Activated naive CD4-positive, alpha-beta T cell treated with anti-CD3 and anti-CD28 coated beads, Interleukin-2, amount 10 ng/mL, durations not matched to agents 7 days and 5 days (primary cell): ENCODE data around the gene ANKRD29.

Source experiments
- CTCF ChIA-PET: fragments of 350-600 bp; sonication (Branson Sonifier 250); formaldehyde crosslinking; loops from one replicate; lab custom pipeline; 2021; ENCODE audit warnings: antibody characterized with exemption; lab: Charles Lee
- DNase-seq: peaks from one replicate; pipeline ENCODE4 v3.0.0-alpha.2; 2020
- H3K27ac Mint-ChIP-seq: one replicate; pipeline ENCODE4 v1.8.0; 2021; ENCODE audit warnings: mild to moderate bottlenecking, moderate library complexity, mixed read lengths
- H3K27me3 Mint-ChIP-seq: one replicate; pipeline ENCODE4 v1.8.0; 2021; ENCODE audit warnings: mild to moderate bottlenecking, mixed read lengths
- H3K36me3 Mint-ChIP-seq: one replicate; pipeline ENCODE4 v1.8.0; 2021; ENCODE audit warnings: mixed read lengths
- H3K4me1 Mint-ChIP-seq: one replicate; pipeline ENCODE4 v1.8.0; 2021; ENCODE audit warnings: mixed read lengths
- H3K4me3 Mint-ChIP-seq: one replicate; pipeline ENCODE4 v1.8.0; 2021; ENCODE audit warnings: mild to moderate bottlenecking, moderate library complexity, mixed read lengths
- H3K9me3 Mint-ChIP-seq: one replicate; pipeline ENCODE4 v1.8.0; 2021; ENCODE audit warnings: mixed read lengths

The ANKRD29 gene

GRCh38 chr18:23608211-23608610, 54.5 kb downstream of the ANKRD29 start:
- peaks cover 17% of the 10 kb centered on the region for H3K27me3 Mint-ChIP-seq
- DNase-seq: no peak
- CTCF ChIA-PET: no interaction called here
- no peak overlapping the region for H3K27ac Mint-ChIP-seq
- H3K4me3 Mint-ChIP-seq: no peak overlapping the region
- H3K4me1 Mint-ChIP-seq: no peaks in the 10 kb centered on the region
- H3K36me3 Mint-ChIP-seq: no peaks in the 10 kb centered on the region
- H3K9me3 Mint-ChIP-seq: no peaks in the 10 kb centered on the region

DNA sequence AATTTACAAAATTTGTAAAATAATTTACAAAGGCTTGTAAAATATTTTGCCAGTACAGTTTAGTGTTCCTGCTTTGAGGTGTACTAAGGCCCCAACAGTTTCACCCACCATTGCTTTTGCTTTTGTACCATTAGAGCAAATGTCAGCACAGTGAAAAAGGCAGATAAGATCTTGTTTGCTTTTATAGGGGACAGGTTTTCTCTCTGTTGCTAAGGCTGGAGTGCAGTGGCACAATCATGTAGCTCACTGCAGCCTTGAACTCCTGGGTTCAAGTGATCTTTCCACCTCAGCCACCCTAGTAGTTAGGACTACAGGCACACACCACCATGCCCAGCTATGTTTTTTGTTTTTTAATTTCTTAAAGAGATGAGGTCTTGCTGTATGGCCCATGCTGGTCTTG, 56.8 kb downstream of the ANKRD29 start:
- Mint-ChIP-seq H3K27ac (no peak overlapping the region), H3K4me3 (no peak overlapping the region), H3K9me3 (no peaks in the 10 kb centered on the region), H3K4me1 (no peaks in the 10 kb centered on the region), H3K27me3 (peaks cover 28% of the 10 kb centered on the region), H3K36me3 (no peaks in the 10 kb centered on the region)
- no peak for DNase-seq
- CTCF ChIA-PET: interaction anchor here (1.5 kb wide), 1 partner anchor 97 kb away, joined by 3 read pairs; no protein-coding TSS in a partner anchor

DNA sequence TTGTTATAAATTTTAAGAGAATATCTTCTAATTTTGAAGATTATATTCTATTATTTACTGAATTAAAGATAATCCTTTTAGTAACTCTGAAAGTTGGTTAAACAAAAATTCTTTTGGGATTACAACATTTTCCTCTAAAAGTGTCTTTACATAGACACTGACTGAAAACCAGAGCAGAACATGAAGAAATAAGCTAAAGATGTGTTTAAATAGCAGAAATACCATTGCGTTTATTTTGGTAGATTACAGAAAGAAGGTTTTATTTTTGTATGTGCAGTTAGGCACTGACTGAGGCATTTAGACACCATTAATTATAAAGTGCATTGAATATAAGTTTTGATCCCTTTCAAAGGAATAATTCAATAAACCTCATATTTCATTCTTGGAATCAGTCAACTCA, 62.9 kb downstream of the ANKRD29 start:
- CTCF ChIA-PET: no interaction called here

DNA sequence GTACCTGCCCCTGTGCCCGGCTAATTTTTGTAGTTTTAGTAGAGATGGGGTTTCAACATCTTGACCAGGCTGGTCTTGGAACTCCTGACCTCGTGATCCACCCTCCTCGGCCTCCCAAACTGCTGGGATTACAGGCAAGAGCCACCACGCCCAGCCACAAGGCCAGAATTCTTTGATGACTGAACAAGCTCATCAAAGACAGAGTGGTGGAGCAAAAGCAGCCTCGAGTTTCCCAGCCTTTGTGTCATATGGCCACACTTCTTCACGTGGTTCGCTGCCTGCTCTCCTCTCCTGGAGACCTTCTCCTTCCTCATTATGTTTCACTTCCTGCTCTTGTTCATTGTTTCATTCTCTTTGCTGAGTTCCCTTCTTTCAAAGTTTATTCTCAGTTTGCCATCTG, 66.5 kb downstream of the ANKRD29 start:
- Mint-ChIP-seq H3K9me3 (no peaks in the 10 kb centered on the region), H3K36me3 (no peaks in the 10 kb centered on the region), H3K4me3 (no peak overlapping the region), H3K27me3 (peaks cover 27% of the 10 kb centered on the region), H3K4me1 (peaks cover 6% of the 10 kb centered on the region), H3K27ac (no peak overlapping the region)
- DNase-seq: no peak
- CTCF ChIA-PET: interaction anchor here (1.5 kb wide), 1 partner anchor 107 kb away, joined by 4 read pairs; no protein-coding TSS in a partner anchor

More for the DNA sequence above, 62.9 kb downstream of the ANKRD29 start:
- Mint-ChIP-seq H3K27ac (no peak overlapping the region), H3K4me1 (peaks cover 6% of the 10 kb centered on the region), H3K27me3 (peaks cover 27% of the 10 kb centered on the region), H3K4me3 (no peak overlapping the region), H3K36me3 (no peaks in the 10 kb centered on the region), H3K9me3 (no peaks in the 10 kb centered on the region)
- no peak for DNase-seq

GRCh38 chr18:23595591-23595990, 67.1 kb downstream of the ANKRD29 start:
- CTCF ChIA-PET: no interaction called here
- DNase-seq: no peak
- H3K9me3 Mint-ChIP-seq: no peaks in the 10 kb centered on the region
- peaks cover 6% of the 10 kb centered on the region for H3K4me1 Mint-ChIP-seq
- no peak overlapping the region for H3K4me3 Mint-ChIP-seq
- no peaks in the 10 kb centered on the region for H3K36me3 Mint-ChIP-seq
- H3K27me3 Mint-ChIP-seq: peaks cover 25% of the 10 kb centered on the region
- H3K27ac Mint-ChIP-seq: no peak overlapping the region

- no peak overlapping the region for H3K4me3 Mint-ChIP-seq
- CTCF ChIA-PET: no interaction called here
- H3K36me3 Mint-ChIP-seq: no peaks in the 10 kb centered on the region
- H3K4me1 Mint-ChIP-seq: peaks cover 6% of the 10 kb centered on the region
- H3K9me3 Mint-ChIP-seq: no peaks in the 10 kb centered on the region
- peaks cover 40% of the 10 kb centered on the region for H3K27me3 Mint-ChIP-seq
- no peak for DNase-seq
- H3K27ac Mint-ChIP-seq: no peak overlapping the region
Observed at GRCh38 chr18:23593720-23594119, 69.0 kb downstream of the ANKRD29 start.

GRCh38 chr18:23592911-23593310, 69.8 kb downstream of the ANKRD29 start:
- DNase-seq: no peak
- H3K27ac Mint-ChIP-seq: no peak overlapping the region
- CTCF ChIA-PET: no interaction called here
- no peaks in the 10 kb centered on the region for H3K36me3 Mint-ChIP-seq
- peaks cover 38% of the 10 kb centered on the region for H3K27me3 Mint-ChIP-seq
- H3K4me1 Mint-ChIP-seq: peaks cover 6% of the 10 kb centered on the region
- no peaks in the 10 kb centered on the region for H3K9me3 Mint-ChIP-seq
- H3K4me3 Mint-ChIP-seq: no peak overlapping the region

DNA sequence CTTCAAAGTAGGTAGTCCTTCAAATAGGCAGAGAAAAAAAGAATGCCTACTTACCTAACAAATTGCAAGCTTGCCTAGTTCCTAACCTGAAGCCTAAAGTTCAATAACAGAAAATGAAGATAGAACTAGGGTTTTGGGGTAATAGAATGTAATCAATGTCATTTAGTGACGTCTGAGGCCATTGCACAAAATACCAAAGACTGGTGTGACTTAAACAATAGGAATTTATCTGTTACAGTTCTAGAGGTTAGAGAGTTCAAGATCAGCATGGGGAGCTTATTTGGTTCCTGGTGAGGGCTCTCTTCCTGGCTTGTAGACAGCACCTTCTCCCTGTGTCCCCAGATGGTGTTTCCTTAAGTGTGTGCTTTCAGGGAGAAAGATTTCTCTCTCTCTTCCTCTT, 71.7 kb downstream of the ANKRD29 start:
- Mint-ChIP-seq H3K4me3 (no peak overlapping the region), H3K36me3 (no peaks in the 10 kb centered on the region), H3K4me1 (peaks cover 7% of the 10 kb centered on the region), H3K27ac (no peak overlapping the region), H3K9me3 (no peaks in the 10 kb centered on the region), H3K27me3 (peaks cover 46% of the 10 kb centered on the region)
- CTCF ChIA-PET: interaction anchor here (4.8 kb wide), 1 partner anchor 75 kb away, joined by 20 read pairs; no protein-coding TSS in a partner anchor
- no peak for DNase-seq

GRCh38 chr18:23588836-23589560, 73.7 kb downstream of the ANKRD29 start:
- peaks cover 46% of the 10 kb centered on the region for H3K27me3 Mint-ChIP-seq
- H3K36me3 Mint-ChIP-seq: peaks cover 8% of the 10 kb centered on the region
- no peak for DNase-seq
- CTCF ChIA-PET: interaction anchor here (0.8 to 4.8 kb wide), 5 partner anchors 49 to 789 kb away, joined by 3 to 20 read pairs (median 9); no protein-coding TSS in a partner anchor
- no peak overlapping the region for H3K4me3 Mint-ChIP-seq
- H3K9me3 Mint-ChIP-seq: no peaks in the 10 kb centered on the region
- H3K4me1 Mint-ChIP-seq: peaks cover 22% of the 10 kb centered on the region
- no peak overlapping the region for H3K27ac Mint-ChIP-seq

- DNase-seq: peak; percentile 24
- Mint-ChIP-seq H3K4me3 (peak overlapping the region; percentile 93), H3K27me3 (peaks cover 38% of the 10 kb centered on the region), H3K36me3 (peaks cover 19% of the 10 kb centered on the region), H3K27ac (peak overlapping the region; percentile 97), H3K4me1 (peaks cover 35% of the 10 kb centered on the region), H3K9me3 (no peaks in the 10 kb centered on the region)
- CTCF ChIA-PET: interaction anchor here (1.0 to 4.8 kb wide), 6 partner anchors 47 to 225 kb away, joined by 3 to 20 read pairs (median 8); no protein-coding TSS in a partner anchor
Observed at GRCh38 chr18:23587220-23587642, 75.5 kb downstream of the ANKRD29 start.

- Mint-ChIP-seq H3K4me1 (peaks cover 42% of the 10 kb centered on the region), H3K27me3 (peaks cover 32% of the 10 kb centered on the region), H3K9me3 (no peaks in the 10 kb centered on the region), H3K27ac (peak within 1 kb of the TSS; percentile 97), H3K4me3 (peak within 1 kb of the TSS; percentile 93), H3K36me3 (peaks cover 26% of the 10 kb centered on the region)
- CTCF ChIA-PET: interaction anchor here (0.9 to 4.8 kb wide), 6 partner anchors 47 to 225 kb away, joined by 3 to 20 read pairs (median 8); no protein-coding TSS in a partner anchor
- DNase-seq: peak; percentile 95
Observed at GRCh38 chr18:23586249-23587196, 76.2 kb downstream of the ANKRD29 start, which contains the start of gene NPC1. Gene NPC1 (minus strand): TSS chr18:23586506. CDS start chr18:23586343, 163 bp downstream.

GRCh38 chr18:23585897-23586248, 76.8 kb downstream of the ANKRD29 start:
- Mint-ChIP-seq H3K4me3 (peak overlapping the region; percentile 93), H3K9me3 (no peaks in the 10 kb centered on the region), H3K4me1 (peaks cover 42% of the 10 kb centered on the region), H3K36me3 (peaks cover 29% of the 10 kb centered on the region), H3K27ac (peak overlapping the region; percentile 97), H3K27me3 (peaks cover 27% of the 10 kb centered on the region)
- DNase-seq: no peak
- CTCF ChIA-PET: interaction anchor here (0.9 to 1.7 kb wide), 3 partner anchors 41 to 88 kb away, joined by 3 to 8 read pairs (median 3); no protein-coding TSS in a partner anchor

DNA sequence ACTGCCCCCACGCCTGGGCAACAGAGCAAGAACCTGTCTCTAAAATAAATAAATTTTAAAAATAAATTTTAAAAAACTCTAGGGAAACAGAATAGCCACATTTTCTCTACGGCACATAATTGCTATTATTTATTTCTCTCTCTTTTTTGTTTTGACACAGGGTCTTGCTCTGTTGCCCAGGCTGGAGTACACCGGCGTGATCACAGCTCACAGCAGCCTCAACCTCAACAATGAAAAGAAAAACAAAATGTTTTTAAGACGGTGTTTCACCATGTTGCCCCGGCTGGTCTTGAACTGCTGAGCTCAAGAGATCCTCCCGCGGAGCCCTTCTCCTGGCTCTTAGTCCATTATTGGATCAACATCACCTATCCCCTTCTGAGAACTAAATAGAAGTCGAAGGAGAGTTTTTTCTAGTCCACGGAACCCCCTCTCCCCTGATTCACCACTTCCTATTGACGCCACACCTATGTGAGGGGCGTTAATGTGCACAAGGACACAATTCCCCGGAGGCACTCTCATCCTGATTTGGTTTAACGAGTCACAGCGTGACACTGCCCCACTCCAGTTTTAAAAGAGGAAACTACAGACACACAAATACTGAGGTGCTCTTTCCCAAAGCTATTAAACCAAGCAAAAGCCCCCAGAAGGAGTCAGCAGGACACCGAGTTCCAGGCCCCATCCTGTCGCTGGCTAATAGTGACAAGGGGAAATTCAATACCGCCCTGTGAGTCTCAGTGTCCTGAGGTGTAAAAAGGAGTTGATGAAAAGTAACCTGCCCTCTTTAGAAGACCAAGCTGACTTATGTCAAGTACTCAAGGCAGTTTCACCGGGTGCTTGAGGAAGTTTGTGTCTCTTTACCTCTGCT, 77.5 kb downstream of the ANKRD29 start:
- Mint-ChIP-seq H3K36me3 (peaks cover 29% of the 10 kb centered on the region), H3K27ac (peak overlapping the region; percentile 97), H3K4me3 (peak overlapping the region; percentile 93), H3K27me3 (peaks cover 27% of the 10 kb centered on the region), H3K9me3 (no peaks in the 10 kb centered on the region), H3K4me1 (peaks cover 44% of the 10 kb centered on the region)
- CTCF ChIA-PET: interaction anchor here (0.9 to 1.7 kb wide), 5 partner anchors 40 to 87 kb away, joined by 3 to 8 read pairs (median 3); no protein-coding TSS in a partner anchor
- DNase-seq: peak; percentile 24
